ENCODE measurements around the gene SKOR1.

The SKOR1 gene, protein sequence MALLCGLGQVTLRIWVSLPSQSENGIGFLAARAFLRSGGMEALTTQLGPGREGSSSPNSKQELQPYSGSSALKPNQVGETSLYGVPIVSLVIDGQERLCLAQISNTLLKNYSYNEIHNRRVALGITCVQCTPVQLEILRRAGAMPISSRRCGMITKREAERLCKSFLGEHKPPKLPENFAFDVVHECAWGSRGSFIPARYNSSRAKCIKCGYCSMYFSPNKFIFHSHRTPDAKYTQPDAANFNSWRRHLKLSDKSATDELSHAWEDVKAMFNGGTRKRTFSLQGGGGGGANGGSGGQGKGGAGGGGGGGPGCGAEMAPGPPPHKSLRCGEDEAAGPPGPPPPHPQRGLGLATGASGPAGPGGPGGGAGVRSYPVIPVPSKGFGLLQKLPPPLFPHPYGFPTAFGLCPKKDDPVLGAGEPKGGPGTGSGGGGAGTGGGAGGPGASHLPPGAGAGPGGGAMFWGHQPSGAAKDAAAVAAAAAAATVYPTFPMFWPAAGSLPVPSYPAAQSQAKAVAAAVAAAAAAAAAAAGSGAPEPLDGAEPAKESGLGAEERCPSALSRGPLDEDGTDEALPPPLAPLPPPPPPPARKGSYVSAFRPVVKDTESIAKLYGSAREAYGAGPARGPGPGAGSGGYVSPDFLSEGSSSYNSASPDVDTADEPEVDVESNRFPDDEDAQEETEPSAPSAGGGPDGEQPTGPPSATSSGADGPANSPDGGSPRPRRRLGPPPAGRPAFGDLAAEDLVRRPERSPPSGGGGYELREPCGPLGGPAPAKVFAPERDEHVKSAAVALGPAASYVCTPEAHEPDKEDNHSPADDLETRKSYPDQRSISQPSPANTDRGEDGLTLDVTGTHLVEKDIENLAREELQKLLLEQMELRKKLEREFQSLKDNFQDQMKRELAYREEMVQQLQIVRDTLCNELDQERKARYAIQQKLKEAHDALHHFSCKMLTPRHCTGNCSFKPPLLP
- long read RNA-seq, partial matches to known transcripts: 1 of 2 reads
- long read RNA-seq, other reads (novel, unspliced or antisense): 1 of 2 reads

DNA sequence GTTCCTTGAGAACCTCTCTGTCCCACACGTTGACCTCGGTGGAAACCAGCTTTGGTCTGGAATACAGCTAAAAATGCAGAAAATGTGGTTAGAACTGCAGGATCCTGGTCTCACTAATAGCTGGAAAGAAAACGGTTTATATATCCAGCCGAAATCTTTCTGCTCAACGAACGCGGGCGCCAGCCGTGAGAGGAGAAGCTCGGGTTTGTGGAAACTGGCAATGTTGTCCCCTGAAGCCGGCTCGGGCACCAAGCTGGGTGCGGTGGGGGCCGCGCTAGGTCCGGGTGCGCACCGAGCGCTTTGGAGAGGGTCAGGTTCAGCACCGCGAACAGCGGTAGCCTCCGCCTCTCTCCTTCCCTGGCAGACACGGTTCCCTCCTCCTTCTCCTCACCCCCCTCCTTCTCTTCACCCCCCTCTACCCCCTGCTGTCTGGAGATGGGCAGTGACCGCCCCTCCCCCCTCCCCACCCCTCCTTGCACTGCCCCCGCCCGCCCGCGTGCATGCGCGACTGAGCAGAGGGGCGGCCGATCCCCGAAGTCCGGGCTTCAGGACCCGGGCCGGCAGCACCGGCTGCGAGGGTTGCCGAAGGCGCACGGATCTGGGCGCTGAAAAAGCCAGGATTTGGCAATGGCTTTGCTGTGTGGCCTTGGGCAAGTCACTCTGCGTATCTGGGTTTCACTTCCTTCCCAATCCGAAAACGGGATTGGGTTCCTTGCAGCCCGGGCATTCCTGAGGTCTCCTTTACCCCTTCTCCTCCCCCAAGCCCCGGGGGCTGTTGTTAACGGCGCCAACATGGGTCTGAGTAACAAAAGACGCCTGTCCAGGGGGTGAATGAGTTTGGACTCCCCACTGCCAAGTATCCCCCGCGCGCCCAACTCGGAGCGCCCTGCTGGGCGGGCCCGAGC is at the start of gene SKOR1:
Gene SKOR1, plus strand, starts transcription at position 534 of the 905 bp plus-strand sequence. Its CDS starts 94 bp downstream, at position 628.
- Histone ChIP-seq H3K4me3 (replicated peaks; ENCODE audit: insufficient read depth, low read length) (no peak within 1 kb of the TSS), H3K27ac (replicated peaks) (no peak within 1 kb of the TSS), H3K27me3 (ENCODE audit: insufficient read depth, poor library complexity, severe bottlenecking) (peaks cover 72% of the 10 kb centered on the region)
- no peak for TF ChIP-seq SPI1 (IDR thresholded peaks at IDR 0.05; ENCODE audit: borderline replicate concordance, low read depth)
- TF ChIP-seq, protein P1, sequence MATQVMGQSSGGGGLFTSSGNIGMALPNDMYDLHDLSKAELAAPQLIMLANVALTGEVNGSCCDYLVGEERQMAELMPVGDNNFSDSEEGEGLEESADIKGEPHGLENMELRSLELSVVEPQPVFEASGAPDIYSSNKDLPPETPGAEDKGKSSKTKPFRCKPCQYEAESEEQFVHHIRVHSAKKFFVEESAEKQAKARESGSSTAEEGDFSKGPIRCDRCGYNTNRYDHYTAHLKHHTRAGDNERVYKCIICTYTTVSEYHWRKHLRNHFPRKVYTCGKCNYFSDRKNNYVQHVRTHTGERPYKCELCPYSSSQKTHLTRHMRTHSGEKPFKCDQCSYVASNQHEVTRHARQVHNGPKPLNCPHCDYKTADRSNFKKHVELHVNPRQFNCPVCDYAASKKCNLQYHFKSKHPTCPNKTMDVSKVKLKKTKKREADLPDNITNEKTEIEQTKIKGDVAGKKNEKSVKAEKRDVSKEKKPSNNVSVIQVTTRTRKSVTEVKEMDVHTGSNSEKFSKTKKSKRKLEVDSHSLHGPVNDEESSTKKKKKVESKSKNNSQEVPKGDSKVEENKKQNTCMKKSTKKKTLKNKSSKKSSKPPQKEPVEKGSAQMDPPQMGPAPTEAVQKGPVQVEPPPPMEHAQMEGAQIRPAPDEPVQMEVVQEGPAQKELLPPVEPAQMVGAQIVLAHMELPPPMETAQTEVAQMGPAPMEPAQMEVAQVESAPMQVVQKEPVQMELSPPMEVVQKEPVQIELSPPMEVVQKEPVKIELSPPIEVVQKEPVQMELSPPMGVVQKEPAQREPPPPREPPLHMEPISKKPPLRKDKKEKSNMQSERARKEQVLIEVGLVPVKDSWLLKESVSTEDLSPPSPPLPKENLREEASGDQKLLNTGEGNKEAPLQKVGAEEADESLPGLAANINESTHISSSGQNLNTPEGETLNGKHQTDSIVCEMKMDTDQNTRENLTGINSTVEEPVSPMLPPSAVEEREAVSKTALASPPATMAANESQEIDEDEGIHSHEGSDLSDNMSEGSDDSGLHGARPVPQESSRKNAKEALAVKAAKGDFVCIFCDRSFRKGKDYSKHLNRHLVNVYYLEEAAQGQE (IDR thresholded peaks at IDR 0.05; ENCODE audit: insufficient replicate concordance, low read depth): peak; percentile 92
- no peak for DNase-seq (ENCODE audit: low read depth in 1 of 2, low spot score in 1 of 2)

DNA sequence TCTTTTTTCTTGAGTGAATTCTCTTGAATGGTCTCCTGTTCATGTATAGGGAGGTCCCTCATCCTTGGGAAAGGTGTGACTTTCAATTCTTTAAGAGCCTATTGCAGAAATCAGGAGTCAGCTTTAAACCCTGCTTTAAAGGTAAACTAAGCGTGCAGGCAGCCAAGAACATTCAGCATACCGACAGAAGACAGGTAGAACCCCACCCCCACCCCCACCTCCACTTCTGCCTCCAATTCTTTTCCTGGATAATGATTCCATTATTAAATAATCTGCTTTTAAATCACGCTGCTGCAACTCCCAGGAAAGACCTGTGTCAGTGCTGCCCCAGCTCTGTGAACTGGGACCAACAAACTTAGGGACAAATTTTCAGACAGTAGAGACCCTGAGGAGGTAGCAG is 49.3 kb upstream of the SKOR1 start:
- DNase-seq (ENCODE audit: low read depth in 1 of 2, low spot score in 1 of 2): no peak
- Histone ChIP-seq H3K27me3 (ENCODE audit: insufficient read depth, poor library complexity, severe bottlenecking) (no peaks in the 10 kb centered on the region), H3K4me3 (replicated peaks; ENCODE audit: insufficient read depth, low read length) (no peak overlapping the region), H3K27ac (replicated peaks) (no peak overlapping the region)
- TF ChIP-seq GABPA (IDR thresholded peaks at IDR 0.05; ENCODE audit: low read depth): no peak
- TF ChIP-seq, protein P1 (IDR thresholded peaks at IDR 0.05; ENCODE audit: insufficient replicate concordance, low read depth): no peak
- no peak for TF ChIP-seq SPI1 (IDR thresholded peaks at IDR 0.05; ENCODE audit: borderline replicate concordance, low read depth)
- TF ChIP-seq, protein P2, sequence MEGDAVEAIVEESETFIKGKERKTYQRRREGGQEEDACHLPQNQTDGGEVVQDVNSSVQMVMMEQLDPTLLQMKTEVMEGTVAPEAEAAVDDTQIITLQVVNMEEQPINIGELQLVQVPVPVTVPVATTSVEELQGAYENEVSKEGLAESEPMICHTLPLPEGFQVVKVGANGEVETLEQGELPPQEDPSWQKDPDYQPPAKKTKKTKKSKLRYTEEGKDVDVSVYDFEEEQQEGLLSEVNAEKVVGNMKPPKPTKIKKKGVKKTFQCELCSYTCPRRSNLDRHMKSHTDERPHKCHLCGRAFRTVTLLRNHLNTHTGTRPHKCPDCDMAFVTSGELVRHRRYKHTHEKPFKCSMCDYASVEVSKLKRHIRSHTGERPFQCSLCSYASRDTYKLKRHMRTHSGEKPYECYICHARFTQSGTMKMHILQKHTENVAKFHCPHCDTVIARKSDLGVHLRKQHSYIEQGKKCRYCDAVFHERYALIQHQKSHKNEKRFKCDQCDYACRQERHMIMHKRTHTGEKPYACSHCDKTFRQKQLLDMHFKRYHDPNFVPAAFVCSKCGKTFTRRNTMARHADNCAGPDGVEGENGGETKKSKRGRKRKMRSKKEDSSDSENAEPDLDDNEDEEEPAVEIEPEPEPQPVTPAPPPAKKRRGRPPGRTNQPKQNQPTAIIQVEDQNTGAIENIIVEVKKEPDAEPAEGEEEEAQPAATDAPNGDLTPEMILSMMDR (IDR thresholded peaks at IDR 0.05; ENCODE audit: insufficient read depth, low read length): no peak
- TF ChIP-seq POLR2AphosphoS5 (IDR thresholded peaks at IDR 0.05; ENCODE audit: low read depth): no peak

DNA sequence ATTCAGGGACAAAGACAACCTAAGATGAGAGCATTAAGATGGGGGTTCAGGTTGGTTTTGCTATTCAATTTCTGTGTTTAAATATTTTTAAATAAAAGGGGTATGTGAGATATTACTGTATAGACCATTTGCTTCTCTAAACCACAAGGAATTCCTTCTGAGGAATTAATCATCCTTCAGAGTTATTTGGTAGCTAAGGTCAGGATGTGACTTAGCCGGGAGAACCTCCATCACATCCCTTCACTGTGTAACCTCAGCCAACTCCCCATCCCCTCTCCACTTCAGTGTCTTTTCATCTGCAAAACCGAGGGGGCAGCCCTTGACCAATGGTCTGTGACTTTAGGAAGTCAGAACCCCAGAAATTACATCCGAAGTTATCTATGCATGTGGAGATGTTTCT is 48.7 kb upstream of the SKOR1 start:
- DNase-seq (ENCODE audit: low read depth in 1 of 2, low spot score in 1 of 2): no peak
- Histone ChIP-seq H3K4me3 (replicated peaks; ENCODE audit: insufficient read depth, low read length) (no peak overlapping the region), H3K27ac (replicated peaks) (no peak overlapping the region), H3K27me3 (ENCODE audit: insufficient read depth, poor library complexity, severe bottlenecking) (no peaks in the 10 kb centered on the region)
- TF ChIP-seq, protein P1 (IDR thresholded peaks at IDR 0.05; ENCODE audit: insufficient replicate concordance, low read depth): no peak
- TF ChIP-seq GABPA (IDR thresholded peaks at IDR 0.05; ENCODE audit: low read depth) (no peak), SPI1 (IDR thresholded peaks at IDR 0.05; ENCODE audit: borderline replicate concordance, low read depth) (no peak), POLR2AphosphoS5 (IDR thresholded peaks at IDR 0.05; ENCODE audit: low read depth) (no peak)
- TF ChIP-seq, protein P2 (IDR thresholded peaks at IDR 0.05; ENCODE audit: insufficient read depth, low read length): no peak
